Chondrocyte (in vitro differentiated cells): Measurements from ENCODE around the gene FNDC8. TPM values are rescaled to one million over a fixed set of nuclear protein-coding genes. Genes with fewer than 3 reads are reported as not detected.

Experiments
- DNase-seq: peaks from one replicate; pipeline ENCODE4 v3.0.0; 2021; ENCODE audit warnings: mixed read lengths, low spot score
- H3K27ac Mint-ChIP-seq: one replicate; pipeline ENCODE4 v1.8.0; 2021; ENCODE audit warnings: mild to moderate bottlenecking, moderate library complexity, mixed read lengths; ENCODE audit not compliant: unreplicated experiment
- H3K27me3 Mint-ChIP-seq: 2 replicates; pipeline ENCODE4 v1.8.0; 2021; ENCODE audit warnings: low read depth, mixed read lengths
- H3K36me3 Mint-ChIP-seq: 2 replicates; pipeline ENCODE4 v1.8.0; 2021; ENCODE audit warnings: low read depth, mixed read lengths
- H3K4me1 Mint-ChIP-seq: 2 replicates; pipeline ENCODE4 v1.8.0; 2021; ENCODE audit warnings: low read depth, mild to moderate bottlenecking, mixed read lengths
- H3K4me3 Mint-ChIP-seq: one replicate; pipeline ENCODE4 v1.8.0; 2021; ENCODE audit warnings: mild to moderate bottlenecking, moderate library complexity, mixed read lengths; ENCODE audit not compliant: unreplicated experiment
- H3K9me3 Mint-ChIP-seq: 2 replicates; pipeline ENCODE4 v1.8.0; 2021; ENCODE audit warnings: low read depth, mixed read lengths
- total RNA-seq: library from RNA; stranded (reverse); gene quantifications from 3 replicates; pipeline ENCODE4 v1.2.1, GENCODE V29; 2021
- TF ChIP-seq, protein P1 (sequence below): fragments of 200-600 bp; sonication (generic); IDR thresholded peaks from 2 replicates; pipeline ENCODE4 v1.5.0; 2021; ENCODE audit warnings: antibody characterized with exemption, mild to moderate bottlenecking, moderate library complexity

Gene FNDC8
- total RNA-seq, 1 donor from 2014 or later = not detected

DNA sequence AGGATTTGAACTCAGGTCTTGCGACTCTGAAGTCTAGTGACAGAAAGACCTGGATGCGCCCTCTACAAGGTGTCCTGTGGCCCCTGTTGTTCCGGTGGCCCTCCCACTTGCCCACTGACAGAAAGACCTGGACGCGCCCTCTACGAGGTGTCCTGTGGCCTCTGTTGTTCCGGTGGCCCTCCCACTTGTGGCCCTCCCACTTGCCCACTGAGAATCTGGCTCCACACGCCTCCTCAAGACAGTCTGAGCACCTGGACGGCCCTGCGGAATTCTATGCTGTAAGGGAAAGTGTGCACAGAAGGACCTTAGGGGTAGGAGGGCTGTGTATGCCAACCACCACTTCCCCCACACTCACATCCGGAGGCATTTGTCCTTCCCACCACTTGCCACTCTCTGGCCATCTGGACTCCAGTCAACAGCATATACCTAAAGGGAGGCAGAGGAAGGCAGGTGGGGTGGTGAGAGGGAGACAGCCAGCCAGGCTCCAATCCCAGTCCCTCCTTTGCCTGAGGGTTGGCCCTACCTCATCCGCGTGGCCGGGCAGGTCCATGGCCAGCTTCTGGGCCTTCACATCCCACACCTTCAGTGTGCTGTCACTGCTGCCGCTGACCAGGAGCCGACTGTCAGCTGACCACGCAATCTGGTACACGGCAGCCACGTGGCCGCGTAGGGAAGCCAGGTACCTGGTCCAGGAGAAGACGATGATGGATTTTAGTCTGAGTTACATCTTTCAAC is 11.6 kb downstream of the FNDC8 start:
- DNase-seq = no peak
- peaks cover 5% of the 10 kb centered on the region for H3K4me1 Mint-ChIP-seq
- peaks cover 29% of the 10 kb centered on the region for H3K36me3 Mint-ChIP-seq
- H3K9me3 Mint-ChIP-seq = no peaks in the 10 kb centered on the region
- H3K4me3 Mint-ChIP-seq = no peak overlapping the region
- TF ChIP-seq, protein P1, sequence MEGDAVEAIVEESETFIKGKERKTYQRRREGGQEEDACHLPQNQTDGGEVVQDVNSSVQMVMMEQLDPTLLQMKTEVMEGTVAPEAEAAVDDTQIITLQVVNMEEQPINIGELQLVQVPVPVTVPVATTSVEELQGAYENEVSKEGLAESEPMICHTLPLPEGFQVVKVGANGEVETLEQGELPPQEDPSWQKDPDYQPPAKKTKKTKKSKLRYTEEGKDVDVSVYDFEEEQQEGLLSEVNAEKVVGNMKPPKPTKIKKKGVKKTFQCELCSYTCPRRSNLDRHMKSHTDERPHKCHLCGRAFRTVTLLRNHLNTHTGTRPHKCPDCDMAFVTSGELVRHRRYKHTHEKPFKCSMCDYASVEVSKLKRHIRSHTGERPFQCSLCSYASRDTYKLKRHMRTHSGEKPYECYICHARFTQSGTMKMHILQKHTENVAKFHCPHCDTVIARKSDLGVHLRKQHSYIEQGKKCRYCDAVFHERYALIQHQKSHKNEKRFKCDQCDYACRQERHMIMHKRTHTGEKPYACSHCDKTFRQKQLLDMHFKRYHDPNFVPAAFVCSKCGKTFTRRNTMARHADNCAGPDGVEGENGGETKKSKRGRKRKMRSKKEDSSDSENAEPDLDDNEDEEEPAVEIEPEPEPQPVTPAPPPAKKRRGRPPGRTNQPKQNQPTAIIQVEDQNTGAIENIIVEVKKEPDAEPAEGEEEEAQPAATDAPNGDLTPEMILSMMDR = no peak
- no peak overlapping the region for H3K27ac Mint-ChIP-seq
- H3K27me3 Mint-ChIP-seq = no peaks in the 10 kb centered on the region

DNA sequence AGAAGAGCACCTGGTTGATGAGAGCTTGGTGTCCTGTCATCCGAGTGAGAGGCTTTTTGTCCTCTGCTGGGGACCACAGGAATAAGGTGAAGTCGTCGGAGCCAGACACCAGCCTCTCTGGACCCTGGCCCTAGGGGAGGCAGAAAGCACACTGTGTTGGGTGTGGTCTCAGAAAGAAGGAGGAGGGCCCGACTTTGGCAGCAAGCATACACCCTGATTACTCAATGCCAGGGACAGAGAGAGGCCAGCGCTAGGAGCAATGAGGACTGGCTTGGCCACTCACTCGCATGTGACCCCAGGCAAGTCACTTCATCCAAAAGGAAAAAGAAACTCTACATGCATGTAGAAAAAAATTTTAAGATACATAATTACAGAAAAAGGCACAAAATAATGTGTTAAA is 13.9 kb downstream of the FNDC8 start:
- Mint-ChIP-seq H3K9me3 (no peaks in the 10 kb centered on the region), H3K4me1 (no peaks in the 10 kb centered on the region), H3K36me3 (peaks cover 32% of the 10 kb centered on the region), H3K27me3 (no peaks in the 10 kb centered on the region), H3K27ac (no peak overlapping the region), H3K4me3 (no peak overlapping the region)
- DNase-seq = no peak
- TF ChIP-seq, protein P1 = no peak

DNA sequence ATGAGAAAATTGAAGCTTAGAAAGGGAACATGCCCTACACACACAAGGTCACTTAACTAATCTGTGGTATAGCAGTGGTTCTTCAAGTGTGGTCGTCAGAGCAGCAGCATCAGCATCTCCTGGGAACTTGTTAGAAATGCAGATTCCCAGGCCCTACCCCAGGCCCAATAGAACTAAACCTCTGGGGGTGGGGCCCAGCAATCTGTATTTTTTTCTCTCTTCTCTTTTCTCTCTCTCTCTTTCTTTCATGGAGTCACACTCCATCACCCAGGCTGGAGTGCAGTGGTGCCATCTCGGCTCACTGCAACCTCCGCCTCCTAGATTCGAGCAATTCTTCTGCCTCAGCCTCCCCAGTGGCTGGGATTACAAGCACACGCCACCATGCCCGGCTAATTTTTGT is 16.8 kb downstream of the FNDC8 start:
- H3K4me3 Mint-ChIP-seq = no peak overlapping the region
- TF ChIP-seq, protein P1 = no peak
- no peak overlapping the region for H3K27ac Mint-ChIP-seq
- no peaks in the 10 kb centered on the region for H3K9me3 Mint-ChIP-seq
- no peaks in the 10 kb centered on the region for H3K27me3 Mint-ChIP-seq
- no peak for DNase-seq
- peaks cover 11% of the 10 kb centered on the region for H3K4me1 Mint-ChIP-seq
- peaks cover 27% of the 10 kb centered on the region for H3K36me3 Mint-ChIP-seq

DNA sequence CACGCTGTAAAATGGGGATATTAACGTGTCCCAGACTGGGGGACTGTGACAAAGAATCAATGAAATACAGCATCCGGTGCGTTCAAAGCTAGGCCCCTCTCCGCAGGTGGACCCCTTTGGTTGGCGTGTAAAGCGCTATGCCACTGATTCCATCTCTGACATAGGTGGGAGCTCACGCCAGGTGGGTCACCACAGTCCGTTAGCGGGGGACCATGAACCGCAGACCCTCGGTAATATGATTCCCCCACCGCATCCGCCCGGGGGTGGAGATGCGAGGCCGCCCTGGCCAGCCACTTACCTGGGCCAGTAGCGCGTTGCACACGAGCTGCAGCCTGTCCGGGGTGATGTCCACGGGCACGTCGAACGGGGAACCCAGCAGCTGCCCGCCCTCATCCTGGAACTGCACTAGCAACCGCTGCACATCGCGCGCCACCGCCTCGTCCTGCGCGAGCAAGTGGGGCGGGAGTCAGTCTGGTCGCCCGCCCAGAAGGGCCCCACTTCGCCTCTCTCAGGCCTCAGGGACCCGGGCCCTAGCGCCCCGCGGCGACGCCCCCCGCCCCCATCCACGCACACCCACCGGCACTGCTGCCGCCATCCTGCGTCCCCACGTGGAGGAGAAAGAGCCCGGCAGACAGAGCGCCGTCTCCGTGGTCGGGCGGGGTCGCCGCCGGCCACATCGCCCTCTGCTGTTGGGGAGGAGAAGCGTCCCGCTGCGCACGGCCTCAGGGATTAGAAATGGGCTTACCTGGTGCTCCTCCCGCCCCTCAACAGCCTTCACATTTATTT is 20.5 kb downstream of the FNDC8 start, which contains the start of gene NLE1:
TSS of gene NLE1 (minus strand) at position 623 of the 786 bp plus-strand sequence. CDS start at position 595, 28 bp downstream.
- Mint-ChIP-seq H3K9me3 (no peaks in the 10 kb centered on the region), H3K4me3 (peak within 1 kb of the TSS; percentile 78), H3K4me1 (peaks cover 11% of the 10 kb centered on the region), H3K36me3 (peaks cover 5% of the 10 kb centered on the region), H3K27me3 (peaks cover under 1% of the 10 kb centered on the region), H3K27ac (no peak within 1 kb of the TSS)
- TF ChIP-seq, protein P1 = peak; percentile 91
- DNase-seq = no peak

DNA sequence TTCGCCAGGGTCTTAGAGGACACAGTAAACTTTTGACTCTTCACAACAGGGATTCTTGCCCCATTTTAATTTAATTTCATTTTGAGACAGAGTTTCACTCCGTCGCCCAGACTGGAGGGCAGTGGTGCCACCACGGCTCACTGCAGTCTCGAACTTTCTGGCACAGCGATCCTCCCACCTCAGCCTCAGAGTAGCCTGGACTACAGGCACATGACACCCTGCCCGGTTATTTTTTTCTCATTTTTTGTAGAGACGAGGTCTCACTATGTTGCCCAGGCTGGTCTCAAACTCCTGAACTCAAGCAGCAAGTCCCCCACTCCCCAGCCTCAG is 21.0 kb downstream of the FNDC8 start:
- no peaks in the 10 kb centered on the region for H3K9me3 Mint-ChIP-seq
- peaks cover 11% of the 10 kb centered on the region for H3K4me1 Mint-ChIP-seq
- peaks cover 2% of the 10 kb centered on the region for H3K27me3 Mint-ChIP-seq
- no peak overlapping the region for H3K27ac Mint-ChIP-seq
- H3K4me3 Mint-ChIP-seq = peak overlapping the region; percentile 78
- peaks cover 5% of the 10 kb centered on the region for H3K36me3 Mint-ChIP-seq
- TF ChIP-seq, protein P1 = peak; percentile 66
- no peak for DNase-seq
